Erythroblast (primary cell): ENCODE results near the gene MYO1E.

Experiments
- GATA1 ChIP-seq: IDR thresholded peaks from 2 replicates; pipeline ENCODE4 v1.6.1; 2011; ENCODE audit warnings: low read depth, mild to moderate bottlenecking, control low read depth, low read length, moderate library complexity
- POLR2A ChIP-seq: IDR thresholded peaks from 2 replicates; pipeline ENCODE4 v1.6.1; 2011; ENCODE audit warnings: mild to moderate bottlenecking, low read length

- TF ChIP-seq POLR2A (no peak), GATA1 (no peak)
Observed at GRCh38 chr15:59205839-59206622, 166.6 kb downstream of the MYO1E start.
